AG09309 (cell line): ENCODE measurements around the gene POC1A.
"Not testable (repeated sequence)": the region's sequence is repeated elsewhere in the genome, so short reads cannot be mapped to it uniquely, and the experiment has no call there.

Experiments
- DNase-seq: peaks from one replicate; pipeline ENCODE4 v3.0.0-alpha.2; 2010; ENCODE audit warnings: low read depth
- H3K4me3 ChIP-seq: 2 replicates; pipeline ENCODE4 v1.5.1; 2011; ENCODE audit warnings: mild to moderate bottlenecking, low read depth, low read length, moderate library complexity; ENCODE audit not compliant: control insufficient read depth
- TF ChIP-seq, protein P1 (sequence below): IDR thresholded peaks from 2 replicates; pipeline ENCODE4 v1.5.1; 2011; ENCODE audit warnings: mild to moderate bottlenecking, low read depth, low read length, inconsistent platforms; ENCODE audit not compliant: insufficient read depth, control insufficient read depth; ENCODE audit errors: missing control alignments

Gene POC1A

DNA sequence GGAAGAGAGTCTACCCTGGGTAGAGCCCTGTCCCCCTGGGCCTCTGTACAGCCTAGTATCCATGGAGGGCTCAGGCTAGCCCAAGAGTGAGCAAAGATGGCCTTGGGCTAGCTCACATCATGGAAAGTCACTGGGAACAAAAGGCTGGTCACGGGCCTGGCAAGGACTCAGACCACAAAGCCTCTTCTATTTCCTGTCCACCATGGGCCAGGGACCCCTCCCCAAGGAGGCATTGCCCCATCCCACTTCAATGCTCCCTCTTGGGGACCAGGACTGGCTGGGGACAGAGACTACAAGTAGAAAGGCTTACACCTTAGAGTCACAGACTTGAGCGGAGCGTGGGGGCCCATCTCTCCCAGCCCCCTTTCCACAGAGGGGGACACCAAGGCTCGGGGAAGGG lies 114.8 kb downstream of the POC1A start:
- TF ChIP-seq, protein P1, sequence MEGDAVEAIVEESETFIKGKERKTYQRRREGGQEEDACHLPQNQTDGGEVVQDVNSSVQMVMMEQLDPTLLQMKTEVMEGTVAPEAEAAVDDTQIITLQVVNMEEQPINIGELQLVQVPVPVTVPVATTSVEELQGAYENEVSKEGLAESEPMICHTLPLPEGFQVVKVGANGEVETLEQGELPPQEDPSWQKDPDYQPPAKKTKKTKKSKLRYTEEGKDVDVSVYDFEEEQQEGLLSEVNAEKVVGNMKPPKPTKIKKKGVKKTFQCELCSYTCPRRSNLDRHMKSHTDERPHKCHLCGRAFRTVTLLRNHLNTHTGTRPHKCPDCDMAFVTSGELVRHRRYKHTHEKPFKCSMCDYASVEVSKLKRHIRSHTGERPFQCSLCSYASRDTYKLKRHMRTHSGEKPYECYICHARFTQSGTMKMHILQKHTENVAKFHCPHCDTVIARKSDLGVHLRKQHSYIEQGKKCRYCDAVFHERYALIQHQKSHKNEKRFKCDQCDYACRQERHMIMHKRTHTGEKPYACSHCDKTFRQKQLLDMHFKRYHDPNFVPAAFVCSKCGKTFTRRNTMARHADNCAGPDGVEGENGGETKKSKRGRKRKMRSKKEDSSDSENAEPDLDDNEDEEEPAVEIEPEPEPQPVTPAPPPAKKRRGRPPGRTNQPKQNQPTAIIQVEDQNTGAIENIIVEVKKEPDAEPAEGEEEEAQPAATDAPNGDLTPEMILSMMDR, result no peak
- no peak overlapping the region for H3K4me3 ChIP-seq
- DNase-seq, result no peak

DNA sequence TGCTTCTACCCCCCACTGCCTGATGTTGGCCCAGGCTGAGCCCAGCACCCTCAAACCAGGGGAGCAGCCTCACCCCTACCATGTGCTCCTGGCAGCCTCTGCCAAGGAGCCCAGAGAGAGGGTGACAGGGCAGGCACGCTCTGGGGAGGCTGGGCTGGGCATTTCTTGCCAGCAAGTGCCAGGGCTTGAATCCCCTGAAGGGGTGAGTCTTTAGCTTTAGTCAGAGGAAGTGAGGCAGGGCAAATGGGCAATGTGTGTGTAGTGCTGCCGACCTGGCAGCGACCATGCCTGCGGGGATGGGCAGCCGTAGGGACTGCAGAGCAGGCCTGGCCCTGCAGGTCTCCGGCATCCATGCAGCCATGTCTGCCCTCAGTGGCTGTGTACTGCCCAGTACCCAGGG lies 116.0 kb downstream of the POC1A start:
- TF ChIP-seq, protein P1, result no peak
- no peak overlapping the region for H3K4me3 ChIP-seq
- DNase-seq, result no peak

DNA sequence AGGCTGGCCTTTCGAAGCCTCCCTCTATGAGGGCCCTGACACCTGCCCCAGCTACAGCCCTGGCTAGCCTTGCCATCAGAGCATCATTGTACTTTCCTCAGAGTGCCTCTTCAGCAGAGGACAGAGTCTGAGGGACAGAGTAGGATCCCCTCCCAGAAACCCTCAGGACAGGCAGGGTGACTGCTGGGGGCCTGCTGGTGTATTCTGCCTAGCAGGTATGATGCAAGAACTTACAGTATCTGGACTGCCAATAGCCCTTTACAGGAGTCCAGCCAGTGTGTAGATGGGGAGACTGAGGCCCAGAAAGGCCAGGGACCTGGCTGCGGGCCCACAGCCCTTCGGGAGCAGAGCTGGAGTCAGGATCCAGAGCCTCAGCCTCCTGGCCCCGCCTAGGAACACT lies 116.9 kb downstream of the POC1A start:
- DNase-seq, result no peak
- TF ChIP-seq, protein P1, result no peak
- H3K4me3 ChIP-seq, result no peak overlapping the region

DNA sequence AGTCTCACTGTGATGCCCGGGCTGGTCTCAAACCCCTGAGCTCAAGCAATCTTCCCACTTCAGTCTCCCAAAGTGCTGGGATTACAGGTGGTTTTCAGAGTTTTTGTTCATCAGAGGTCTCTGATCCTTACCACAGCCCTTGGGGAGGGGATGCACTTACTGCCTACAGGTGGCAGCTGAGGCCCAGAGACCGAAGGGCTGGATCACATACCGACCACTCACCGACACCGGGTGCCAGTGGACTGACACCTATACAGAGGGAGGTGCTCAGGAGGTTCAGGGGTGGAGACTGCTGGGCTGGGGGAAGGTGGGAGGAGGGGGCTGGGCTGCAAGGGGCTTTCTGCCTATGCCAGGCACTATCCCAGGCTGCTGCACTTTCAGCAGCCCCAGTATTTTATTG lies 117.4 kb downstream of the POC1A start:
- no peak for DNase-seq
- no peak overlapping the region for H3K4me3 ChIP-seq
- TF ChIP-seq, protein P1, result peak; percentile 3

DNA sequence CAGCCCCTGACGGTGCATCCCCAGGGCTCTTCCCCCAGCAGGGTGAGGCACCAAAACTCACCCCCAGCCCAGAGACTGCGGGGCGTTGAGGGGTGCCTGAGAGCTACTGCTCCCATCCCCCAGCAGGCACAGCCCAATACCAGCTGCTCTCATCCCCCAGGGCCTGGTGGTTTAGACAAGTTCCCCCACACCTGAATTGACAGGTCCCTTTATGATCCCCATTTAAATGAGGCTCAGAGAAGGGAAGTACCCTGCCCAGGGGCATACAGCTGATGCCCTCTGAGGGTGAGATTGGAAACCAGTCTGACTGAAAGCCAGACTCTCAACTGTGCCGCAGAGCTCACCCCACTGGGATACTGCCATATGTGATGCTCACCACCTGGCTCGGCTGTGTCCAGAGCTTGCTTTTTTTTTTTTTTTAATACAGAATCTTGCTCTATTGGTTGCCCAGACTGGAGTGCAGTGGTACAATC lies 118.0 kb downstream of the POC1A start:
- no peak for DNase-seq
- H3K4me3 ChIP-seq, result no peak overlapping the region
- TF ChIP-seq, protein P1, result no peak

DNA sequence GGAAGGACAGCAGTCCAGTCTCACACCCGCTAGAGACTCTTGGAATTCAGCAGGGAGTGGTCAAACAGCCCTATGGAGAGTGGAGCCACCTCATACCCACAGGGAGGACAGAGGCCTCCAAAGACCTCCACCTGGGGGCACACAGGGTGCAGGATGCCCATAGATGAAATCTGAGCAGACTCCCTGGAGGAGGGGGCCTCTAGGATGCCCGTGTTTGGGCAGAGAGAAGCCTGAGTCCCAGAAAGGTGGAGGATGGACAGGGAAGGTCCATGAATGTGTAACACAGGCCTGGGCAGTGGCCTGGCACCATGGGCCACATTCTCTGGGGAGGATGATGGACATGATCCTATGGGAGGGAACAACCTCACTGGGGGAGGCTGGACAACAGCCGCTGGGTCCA lies 119.6 kb downstream of the POC1A start:
- no peak for DNase-seq
- H3K4me3 ChIP-seq, result no peak overlapping the region
- TF ChIP-seq, protein P1, result no peak

DNA sequence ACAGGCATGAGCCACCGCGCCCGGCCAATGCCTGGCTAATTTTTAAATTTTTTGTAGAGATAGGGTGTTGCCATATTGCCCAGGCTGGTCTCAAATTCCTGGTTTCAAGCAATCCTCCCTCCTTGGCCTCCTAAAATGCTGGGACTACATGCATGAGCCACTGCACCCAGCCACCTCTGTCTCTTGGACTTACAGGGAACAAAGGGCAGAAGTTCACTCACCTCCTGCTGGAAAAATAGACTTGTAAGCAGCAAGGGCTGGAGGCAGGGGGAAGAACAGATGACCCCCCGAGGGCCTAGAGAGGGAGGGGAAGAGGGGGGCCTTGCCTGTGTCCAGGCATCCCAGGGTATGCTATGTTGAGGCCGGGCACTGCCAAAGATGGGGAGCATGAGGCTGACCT lies 120.0 kb downstream of the POC1A start:
- DNase-seq, result no peak
- no peak overlapping the region for H3K4me3 ChIP-seq
- TF ChIP-seq, protein P1, result no peak

DNA sequence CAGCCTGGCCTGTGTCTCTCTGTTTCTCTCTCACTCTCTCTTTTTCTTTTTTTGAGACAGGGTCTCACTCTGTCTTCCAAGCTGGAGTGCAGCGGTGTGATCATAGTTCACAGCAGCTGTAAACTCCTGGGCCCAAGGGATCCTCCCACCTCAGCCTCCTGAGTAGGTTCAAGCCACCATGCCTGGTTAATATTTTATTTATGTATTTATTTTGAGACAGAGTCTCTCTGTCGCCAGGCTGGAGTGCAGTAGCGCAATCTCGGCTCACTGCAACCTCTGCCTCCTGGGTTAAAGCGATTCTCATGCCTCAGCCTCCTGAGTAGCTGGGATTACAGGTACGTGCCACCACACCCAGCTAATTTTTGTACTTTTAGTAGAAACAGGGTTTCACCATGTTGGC lies 120.5 kb downstream of the POC1A start:
- H3K4me3 ChIP-seq, DNase-seq: not testable (repeated sequence)
